SK-N-SH (cell line): ENCODE results near the gene HSPA1L.

Experiments
- CHD2 ChIP-seq: fragments of 150-350 bp; IDR thresholded peaks from 2 replicates; pipeline ENCODE4 v1.6.1; 2018; ENCODE audit warnings: low read length; ENCODE audit not compliant: partially characterized antibody
- CTCF ChIP-seq: fragments of 200-600 bp; sonication (generic); IDR thresholded peaks from 2 replicates; pipeline ENCODE4 v1.6.1; 2017; ENCODE audit warnings: antibody characterized with exemption, mild to moderate bottlenecking, moderate library complexity
- FOSL2 ChIP-seq: IDR thresholded peaks from 2 replicates; pipeline ENCODE4 v1.4.0; 2012; ENCODE audit warnings: low read depth, mild to moderate bottlenecking, moderate library complexity, borderline replicate concordance
- FOXM1 ChIP-seq: IDR thresholded peaks from 2 replicates; pipeline ENCODE4 v1.4.0; 2012; ENCODE audit warnings: low read depth, mild to moderate bottlenecking
- NFIC ChIP-seq: IDR thresholded peaks from 2 replicates; pipeline ENCODE4 v1.4.0; 2012; ENCODE audit warnings: borderline replicate concordance
- POLR2AphosphoS5 ChIP-seq: IDR thresholded peaks from 2 replicates; pipeline ENCODE4 v1.6.1; 2012; ENCODE audit warnings: low read depth, low read length
- RCOR1 ChIP-seq: fragments of 150-350 bp; IDR thresholded peaks from 2 replicates; pipeline ENCODE4 v1.6.1; 2017; ENCODE audit warnings: antibody characterized with exemption, low read length
- TAF1 ChIP-seq: IDR thresholded peaks from 2 replicates; pipeline ENCODE4 v1.6.1; 2012; ENCODE audit warnings: low read depth, mild to moderate bottlenecking, low read length, moderate library complexity, borderline replicate concordance
- YY1 ChIP-seq: IDR thresholded peaks from 2 replicates; pipeline ENCODE4 v1.4.0; 2012; ENCODE audit warnings: low read depth, mild to moderate bottlenecking
- TF ChIP-seq, protein P1 (sequence below): IDR thresholded peaks from 2 replicates; pipeline ENCODE4 v1.6.1; 2012; ENCODE audit warnings: mild to moderate bottlenecking, low read depth, low read length, moderate library complexity
- TF ChIP-seq, protein P2 (sequence below): IDR thresholded peaks from 2 replicates; pipeline ENCODE4 v1.4.0; 2012; ENCODE audit warnings: low read depth
- TF ChIP-seq, protein P3 (sequence below): fragments of 150-350 bp; IDR thresholded peaks from 2 replicates; pipeline ENCODE4 v1.6.1; 2017; ENCODE audit warnings: antibody characterized with exemption, low read length, low read depth, borderline replicate concordance

- TF ChIP-seq, protein P1, sequence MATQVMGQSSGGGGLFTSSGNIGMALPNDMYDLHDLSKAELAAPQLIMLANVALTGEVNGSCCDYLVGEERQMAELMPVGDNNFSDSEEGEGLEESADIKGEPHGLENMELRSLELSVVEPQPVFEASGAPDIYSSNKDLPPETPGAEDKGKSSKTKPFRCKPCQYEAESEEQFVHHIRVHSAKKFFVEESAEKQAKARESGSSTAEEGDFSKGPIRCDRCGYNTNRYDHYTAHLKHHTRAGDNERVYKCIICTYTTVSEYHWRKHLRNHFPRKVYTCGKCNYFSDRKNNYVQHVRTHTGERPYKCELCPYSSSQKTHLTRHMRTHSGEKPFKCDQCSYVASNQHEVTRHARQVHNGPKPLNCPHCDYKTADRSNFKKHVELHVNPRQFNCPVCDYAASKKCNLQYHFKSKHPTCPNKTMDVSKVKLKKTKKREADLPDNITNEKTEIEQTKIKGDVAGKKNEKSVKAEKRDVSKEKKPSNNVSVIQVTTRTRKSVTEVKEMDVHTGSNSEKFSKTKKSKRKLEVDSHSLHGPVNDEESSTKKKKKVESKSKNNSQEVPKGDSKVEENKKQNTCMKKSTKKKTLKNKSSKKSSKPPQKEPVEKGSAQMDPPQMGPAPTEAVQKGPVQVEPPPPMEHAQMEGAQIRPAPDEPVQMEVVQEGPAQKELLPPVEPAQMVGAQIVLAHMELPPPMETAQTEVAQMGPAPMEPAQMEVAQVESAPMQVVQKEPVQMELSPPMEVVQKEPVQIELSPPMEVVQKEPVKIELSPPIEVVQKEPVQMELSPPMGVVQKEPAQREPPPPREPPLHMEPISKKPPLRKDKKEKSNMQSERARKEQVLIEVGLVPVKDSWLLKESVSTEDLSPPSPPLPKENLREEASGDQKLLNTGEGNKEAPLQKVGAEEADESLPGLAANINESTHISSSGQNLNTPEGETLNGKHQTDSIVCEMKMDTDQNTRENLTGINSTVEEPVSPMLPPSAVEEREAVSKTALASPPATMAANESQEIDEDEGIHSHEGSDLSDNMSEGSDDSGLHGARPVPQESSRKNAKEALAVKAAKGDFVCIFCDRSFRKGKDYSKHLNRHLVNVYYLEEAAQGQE: no peak
- TF ChIP-seq CHD2: no peak
- TF ChIP-seq CTCF: peak; percentile 66
- TF ChIP-seq, protein P2, sequence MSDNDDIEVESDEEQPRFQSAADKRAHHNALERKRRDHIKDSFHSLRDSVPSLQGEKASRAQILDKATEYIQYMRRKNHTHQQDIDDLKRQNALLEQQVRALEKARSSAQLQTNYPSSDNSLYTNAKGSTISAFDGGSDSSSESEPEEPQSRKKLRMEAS: peak; percentile 99
- TF ChIP-seq FOXM1: no peak
- no peak for TF ChIP-seq RCOR1
- TF ChIP-seq, protein P3, sequence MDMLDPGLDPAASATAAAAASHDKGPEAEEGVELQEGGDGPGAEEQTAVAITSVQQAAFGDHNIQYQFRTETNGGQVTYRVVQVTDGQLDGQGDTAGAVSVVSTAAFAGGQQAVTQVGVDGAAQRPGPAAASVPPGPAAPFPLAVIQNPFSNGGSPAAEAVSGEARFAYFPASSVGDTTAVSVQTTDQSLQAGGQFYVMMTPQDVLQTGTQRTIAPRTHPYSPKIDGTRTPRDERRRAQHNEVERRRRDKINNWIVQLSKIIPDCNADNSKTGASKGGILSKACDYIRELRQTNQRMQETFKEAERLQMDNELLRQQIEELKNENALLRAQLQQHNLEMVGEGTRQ: no peak
- TF ChIP-seq NFIC: no peak
- TF ChIP-seq YY1: no peak
- no peak for TF ChIP-seq TAF1
- TF ChIP-seq POLR2AphosphoS5: peak; percentile 36; the same call in 1 of the 2 replicates
- no peak for TF ChIP-seq FOSL2
These were observed 19.3 kb downstream of the HSPA1L start, which contains the start of gene VARS1 for GRCh38 chr6:31795616-31796298.
